ENCODE measurements around the gene EFR3B.
"Not testable (repeated sequence)": the region's sequence is repeated elsewhere in the genome, so short reads cannot be mapped to it uniquely, and the experiment has no call there.

EFR3B gene

GRCh38 chr2:25074826-25075225, 33.0 kb downstream of the EFR3B start:
- DNase-seq, result no peak

- no peak for DNase-seq
Observed at GRCh38 chr2:25076749-25077148, 34.9 kb downstream of the EFR3B start.

DNA sequence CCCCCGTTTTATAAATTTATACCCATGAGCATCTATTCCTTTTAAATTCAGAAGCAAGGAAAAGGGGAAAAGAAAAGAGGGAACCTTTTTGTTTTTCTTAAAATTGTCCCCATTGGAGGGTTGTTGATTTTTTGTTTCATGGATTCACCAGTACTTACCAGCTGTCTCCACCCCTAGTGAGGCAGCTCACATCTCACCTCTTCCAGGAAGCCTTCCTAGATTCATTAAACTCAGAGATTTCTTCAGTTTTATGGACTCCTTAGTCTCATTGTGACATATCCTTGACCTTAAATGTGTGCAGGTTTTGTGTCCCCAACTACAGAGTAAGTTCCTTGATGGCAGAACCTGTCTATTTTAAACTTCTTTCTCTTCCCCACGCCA, 35.9 kb downstream of the EFR3B start:
- no peak for DNase-seq

- peak; percentile 78 for DNase-seq
Observed at GRCh38 chr2:25078170-25079049, 36.5 kb downstream of the EFR3B start.

GRCh38 chr2:25079050-25079635, 37.3 kb downstream of the EFR3B start:
- no peak for DNase-seq

GRCh38 chr2:25081237-25081790, 39.4 kb downstream of the EFR3B start:
- no peak for DNase-seq

DNA sequence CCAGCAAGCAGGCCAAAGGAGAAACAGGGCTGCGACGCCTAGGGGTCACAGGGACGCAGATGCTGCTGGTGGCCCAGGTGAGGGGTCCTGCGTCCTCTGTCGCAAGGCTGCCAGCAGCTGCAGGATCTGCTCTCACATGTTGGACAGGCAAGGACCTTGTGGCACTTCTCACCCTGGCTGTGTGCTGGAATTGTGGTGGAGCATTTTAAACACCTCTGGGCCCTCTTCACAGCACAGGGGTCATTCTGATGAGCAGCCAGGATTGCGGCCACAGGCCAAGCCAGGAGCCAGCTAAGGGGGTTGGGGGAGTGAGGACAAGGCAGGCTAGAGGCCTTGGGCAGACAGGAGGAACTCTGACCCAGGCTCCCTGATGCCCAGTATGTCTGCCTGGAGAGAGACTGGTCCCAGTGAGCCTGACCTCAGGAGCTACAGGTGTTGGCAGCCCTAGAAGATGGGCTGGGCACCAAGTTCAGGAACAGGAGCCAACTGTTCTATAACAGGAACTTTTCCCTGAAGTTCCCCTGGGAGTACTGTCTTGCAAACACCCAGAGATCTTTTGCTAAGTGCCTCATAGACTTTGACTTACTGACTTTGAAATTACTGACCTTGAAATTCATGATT, 40.2 kb downstream of the EFR3B start:
- no peak for DNase-seq

GRCh38 chr2:25085761-25086560, 44.1 kb downstream of the EFR3B start:
- DNase-seq, result no peak

DNA sequence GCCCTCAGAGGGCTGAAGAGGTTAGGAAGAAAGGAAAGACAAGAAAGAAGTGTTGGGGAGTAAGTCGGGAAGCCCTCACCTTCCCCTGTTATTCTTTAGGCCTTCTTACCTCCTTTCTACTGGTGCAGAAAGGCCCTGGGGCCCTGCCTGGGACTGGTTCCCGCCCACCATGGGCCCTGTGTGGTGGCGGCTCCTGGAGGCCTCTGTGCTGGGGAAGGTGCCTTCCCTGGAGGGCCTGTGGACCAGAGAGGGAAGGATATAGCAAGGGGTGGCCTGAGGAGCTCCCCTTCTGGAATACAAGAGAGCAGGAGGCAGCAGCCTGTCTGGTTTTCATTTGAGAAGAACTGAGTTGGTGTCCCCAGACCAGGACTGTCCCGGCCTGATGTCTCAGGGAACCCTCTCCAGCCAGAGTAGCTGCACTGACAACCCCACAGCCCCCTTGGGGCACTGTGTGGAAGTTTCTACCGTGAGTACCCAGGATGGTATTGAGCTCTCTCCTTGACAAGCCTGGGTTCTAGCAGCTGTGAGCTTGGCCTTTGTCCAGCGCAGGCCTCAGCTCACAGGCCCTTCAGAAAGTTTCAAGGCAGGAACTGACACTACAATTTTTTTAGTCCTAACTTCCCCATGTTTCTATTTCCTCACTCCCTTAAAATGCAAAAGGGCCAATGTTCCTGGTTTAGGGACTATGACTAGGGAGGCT, 47.1 kb downstream of the EFR3B start:
- no peak for DNase-seq

DNA sequence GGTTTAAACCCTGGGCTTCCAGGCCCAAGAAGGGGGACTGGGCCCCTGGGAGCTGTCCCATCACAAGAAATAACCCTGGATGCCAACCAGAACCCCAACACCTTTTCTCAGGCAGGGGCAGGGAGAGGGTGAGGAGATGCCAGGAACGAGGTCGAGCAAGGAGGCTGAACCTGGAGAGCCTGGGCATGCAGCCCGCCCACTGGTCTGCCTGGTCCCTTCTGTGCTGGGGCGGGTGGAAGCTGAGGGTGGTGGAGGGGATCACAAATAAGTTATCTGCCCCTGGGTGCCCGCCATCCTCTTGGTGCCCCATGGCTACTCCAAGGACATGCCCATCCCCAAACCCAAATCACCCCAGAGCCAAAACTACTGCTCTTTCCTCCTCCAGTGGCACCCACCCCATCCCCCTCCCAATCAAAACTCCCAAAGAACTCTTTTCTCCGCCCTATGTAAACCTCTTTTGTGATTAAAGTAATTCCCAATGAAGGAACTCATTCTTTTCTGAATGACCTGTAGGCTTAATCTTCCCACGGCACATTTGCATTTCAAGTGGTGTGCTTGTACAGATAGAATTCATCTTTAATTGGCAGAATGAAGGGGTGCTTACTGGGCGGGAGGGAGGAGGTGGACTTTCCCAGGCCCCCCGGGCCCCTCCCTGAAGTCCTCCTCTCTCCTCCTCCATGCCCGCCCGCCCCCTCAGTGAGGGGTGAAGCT, 47.9 kb downstream of the EFR3B start:
- no peak for DNase-seq

DNA sequence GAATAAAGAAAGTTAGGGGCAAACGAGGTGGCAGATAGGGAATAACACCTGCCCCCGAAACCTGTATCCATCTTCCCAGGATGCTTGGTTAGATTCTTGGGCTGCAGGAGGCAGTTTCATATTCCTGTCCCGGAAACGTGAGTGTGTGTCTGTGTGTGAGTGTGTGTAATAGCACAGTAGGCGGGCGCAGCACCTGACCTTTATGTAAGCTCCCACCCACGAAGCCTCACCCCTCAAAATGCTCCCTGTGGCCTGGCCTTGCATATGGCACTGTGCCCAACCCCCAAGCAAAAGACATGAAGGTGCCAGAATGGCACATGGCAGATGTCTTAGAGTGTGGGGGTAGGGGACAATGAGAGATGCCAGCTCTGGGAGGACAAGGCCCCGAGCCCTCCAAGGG, 48.9 kb downstream of the EFR3B start:
- DNase-seq, result peak; percentile 8

DNA sequence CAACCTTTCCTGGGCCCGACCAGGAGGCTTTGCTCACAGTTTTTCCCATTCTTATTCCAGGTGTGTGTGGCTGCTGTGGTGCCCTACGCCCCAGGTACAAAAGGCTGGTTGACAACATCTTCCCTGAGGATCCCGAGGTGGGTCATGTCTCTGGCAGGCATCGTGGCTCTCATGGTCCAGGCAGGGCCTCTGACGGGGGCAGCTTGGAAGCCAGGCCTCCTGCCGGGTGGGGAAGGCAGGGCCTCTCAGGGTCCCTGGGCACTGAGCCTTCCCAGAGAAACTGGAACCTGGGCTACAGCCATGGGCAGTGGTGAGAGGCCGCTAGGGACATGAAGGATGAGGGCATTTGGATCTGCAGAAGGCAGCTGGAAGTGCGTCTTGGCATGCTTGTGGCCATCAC, 49.4 kb downstream of the EFR3B start:
- no peak for DNase-seq

- no peak for DNase-seq
Observed at GRCh38 chr2:25098056-25098455, 56.2 kb downstream of the EFR3B start.

DNA sequence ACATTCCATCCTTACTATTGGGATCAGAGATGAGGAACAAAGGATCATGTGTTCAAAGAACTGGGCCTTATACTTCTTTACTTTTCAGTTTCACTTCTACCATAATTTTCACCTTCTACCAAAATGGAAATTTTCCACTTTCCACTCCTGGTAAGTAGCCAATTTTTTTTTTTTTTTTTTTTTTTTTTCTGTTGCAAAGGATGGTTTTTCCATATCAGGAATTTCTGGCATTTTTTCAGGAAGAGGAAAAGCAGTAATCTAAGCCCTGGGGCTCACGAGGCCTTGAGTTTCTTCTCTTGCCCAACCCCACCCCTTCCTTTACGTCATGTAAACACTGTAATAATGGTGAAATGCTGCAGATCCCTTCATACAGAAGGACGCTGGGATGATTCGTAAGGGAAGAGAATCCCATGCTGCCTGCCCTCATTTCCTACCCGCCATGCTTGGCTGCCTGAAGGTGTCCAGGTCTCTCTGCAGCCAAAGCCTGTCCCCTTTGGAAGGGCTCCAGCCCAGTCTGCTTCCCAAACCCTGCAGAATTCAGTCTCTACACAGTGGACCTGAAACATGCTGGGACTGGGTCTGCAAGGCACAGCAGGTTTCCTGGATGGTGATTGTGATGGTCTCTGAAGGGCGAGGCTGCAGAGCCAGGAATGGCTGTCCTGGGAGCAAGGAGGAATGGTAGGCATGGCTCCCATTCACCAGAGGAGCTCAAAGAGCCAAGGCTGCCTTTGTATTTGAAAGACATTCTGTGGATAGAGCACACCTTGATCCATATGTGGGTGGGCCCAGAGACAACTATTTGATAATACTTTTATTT, 57.0 kb downstream of the EFR3B start:
- DNase-seq, result no peak

DNA sequence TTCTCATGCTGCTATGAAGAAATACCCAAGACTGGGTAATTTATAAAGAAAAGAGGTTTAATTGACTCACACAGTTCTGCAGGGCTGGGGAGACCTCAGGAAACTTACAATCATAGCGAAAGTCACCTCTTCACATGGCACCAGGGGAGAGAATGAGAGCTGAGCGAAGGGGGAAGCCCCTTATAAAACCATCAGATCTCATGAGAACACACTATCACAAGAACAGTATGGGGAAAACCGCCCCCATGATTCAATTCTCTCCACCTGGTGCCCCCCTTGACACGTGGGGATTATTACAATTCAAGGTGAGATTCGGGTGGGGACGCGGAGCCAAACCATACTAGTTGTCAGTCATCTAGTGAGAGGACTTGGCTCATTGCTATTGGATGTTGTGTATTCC, 60.5 kb downstream of the EFR3B start:
- DNase-seq, result not testable (repeated sequence)

GRCh38 chr2:25103287-25103871, 61.5 kb downstream of the EFR3B start:
- DNase-seq, result no peak

GRCh38 chr2:25104736-25105135, 62.9 kb downstream of the EFR3B start:
- DNase-seq, result no peak

GRCh38 chr2:25105336-25106085, 63.6 kb downstream of the EFR3B start:
- DNase-seq, result no peak

DNA sequence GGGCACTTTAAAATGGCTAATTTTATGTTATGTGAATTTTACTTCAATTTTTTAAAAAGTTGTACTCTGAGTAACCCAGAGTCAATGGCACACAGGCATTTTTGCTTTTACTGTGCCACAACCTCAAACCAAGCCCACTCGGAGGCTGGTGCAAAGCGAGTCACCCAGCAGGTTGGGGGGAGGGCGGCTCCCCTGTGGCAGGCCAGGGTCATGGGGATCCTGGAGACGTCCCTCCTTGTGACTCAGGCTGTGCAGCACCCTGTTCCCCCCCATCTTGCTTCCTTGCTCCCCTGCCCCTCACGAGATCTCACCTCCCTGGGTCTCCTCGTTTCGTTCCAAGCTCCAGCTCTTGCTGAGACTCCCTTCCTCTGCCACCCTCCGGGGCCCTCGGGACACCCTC, 67.9 kb downstream of the EFR3B start:
- no peak for DNase-seq

DNA sequence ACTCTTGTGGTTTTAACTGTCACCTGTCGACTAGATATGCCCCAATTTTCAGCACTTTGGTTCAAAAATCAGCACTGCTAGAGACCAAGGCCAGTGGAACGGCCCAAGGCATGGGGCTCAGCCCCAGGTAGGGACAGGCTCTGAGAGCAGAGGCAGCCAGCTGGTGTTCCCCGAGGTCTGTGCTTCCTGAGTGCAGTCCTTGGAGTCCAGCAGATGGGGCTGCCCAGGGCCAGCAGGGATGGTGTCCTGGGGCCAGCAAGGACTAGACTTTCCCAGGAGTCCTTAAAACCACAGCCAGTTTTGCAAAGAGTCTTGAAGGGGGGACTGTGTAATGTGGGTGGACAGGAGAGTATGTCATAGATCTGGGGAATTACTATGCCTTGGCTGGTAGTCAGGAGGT, 70.2 kb downstream of the EFR3B start:
- no peak for DNase-seq
